HG02610 (cell line): ENCODE results near the gene SH3RF2.
"Not testable (repeated sequence)": the region's sequence is repeated elsewhere in the genome, so short reads cannot be mapped to it uniquely, and the experiment has no call there.

Experiments used
- ATAC-seq: cut with Tn5 transposase; IDR thresholded peaks from one replicate; pipeline ENCODE4 v1.9.1; 2021; ENCODE audit warnings: mild to moderate bottlenecking, moderate library complexity; ENCODE audit not compliant: unreplicated experiment

SH3RF2 gene

GRCh38 chr5:145936401-145937131 lies at the start of gene SH3RF2:
SH3RF2 (plus strand) TSS chr5:145936578; CDS start chr5:145937929, 1,351 bp downstream.
- ATAC-seq, result no peak

GRCh38 chr5:145887217-145887616 lies 49.2 kb upstream of the SH3RF2 start:
- ATAC-seq, result no peak

- ATAC-seq, result no peak
Measured at GRCh38 chr5:145887976-145888574, 48.3 kb upstream of the SH3RF2 start.

- no peak for ATAC-seq
Measured at GRCh38 chr5:145889611-145890010, 46.8 kb upstream of the SH3RF2 start.

GRCh38 chr5:145891378-145891777 lies 45.0 kb upstream of the SH3RF2 start:
- not testable (repeated sequence) for ATAC-seq

- ATAC-seq, result no peak
Measured at GRCh38 chr5:145898171-145898570, 38.2 kb upstream of the SH3RF2 start.

- no peak for ATAC-seq
Measured at GRCh38 chr5:145902421-145902820, 34.0 kb upstream of the SH3RF2 start.

- no peak for ATAC-seq
Measured at GRCh38 chr5:145903113-145903512, 33.3 kb upstream of the SH3RF2 start.

- ATAC-seq, result no peak
Measured at GRCh38 chr5:145903867-145904266, 32.5 kb upstream of the SH3RF2 start.

- ATAC-seq, result no peak
Measured at GRCh38 chr5:145904743-145905142, 31.6 kb upstream of the SH3RF2 start.

- no peak for ATAC-seq
Measured at GRCh38 chr5:145906401-145906800, 30.0 kb upstream of the SH3RF2 start.

GRCh38 chr5:145908206-145908960 lies 28.0 kb upstream of the SH3RF2 start:
- no peak for ATAC-seq

GRCh38 chr5:145911164-145911563 lies 25.2 kb upstream of the SH3RF2 start:
- ATAC-seq, result no peak

GRCh38 chr5:145912019-145912418 lies 24.4 kb upstream of the SH3RF2 start:
- ATAC-seq, result no peak

GRCh38 chr5:145912594-145912993 lies 23.8 kb upstream of the SH3RF2 start:
- no peak for ATAC-seq

GRCh38 chr5:145913701-145914100 lies 22.7 kb upstream of the SH3RF2 start:
- no peak for ATAC-seq

- no peak for ATAC-seq
Measured at GRCh38 chr5:145915970-145916638, 20.3 kb upstream of the SH3RF2 start.

- ATAC-seq, result no peak
Measured at GRCh38 chr5:145917288-145917687, 19.1 kb upstream of the SH3RF2 start.

- no peak for ATAC-seq
Measured at GRCh38 chr5:145918397-145918796, 18.0 kb upstream of the SH3RF2 start.

- no peak for ATAC-seq
Measured at GRCh38 chr5:145919413-145919812, 17.0 kb upstream of the SH3RF2 start.

- ATAC-seq, result no peak
Measured at GRCh38 chr5:145920542-145921210, 15.7 kb upstream of the SH3RF2 start.
